Measurements from ENCODE around the gene RHBDF2. TPM values are rescaled to one million over a fixed set of nuclear protein-coding genes. Genes with fewer than 3 reads are reported as not detected.

RHBDF2 gene
- total RNA-seq, 4 donors from 2014 or later = 3.8 to 26.1 (median 8.4) TPM

GRCh38 chr17:76541739-76542454, 40.7 kb upstream of the RHBDF2 start:
- H3K36me3 ChIP-seq = no peaks in the 10 kb centered on the region
- H3K4me1 ChIP-seq = peaks cover 0 to 9% of the 10 kb centered on the region in 2 donors
- H3K27ac ChIP-seq = no peak overlapping the region
- intact Hi-C loops (cut with DNase I; ENCODE audit: low total_unique reads) = no loop called here
- TF ChIP-seq POLR2A (IDR thresholded peaks at IDR 0.05) (no peak), CTCF (IDR thresholded peaks at IDR 0.05) (no peak)
- no peak for DNase-seq
- no peaks in the 10 kb centered on the region for H3K9me3 ChIP-seq
- peaks cover 0 to 8% of the 10 kb centered on the region in 2 donors for H3K27me3 ChIP-seq
- H3K4me3 ChIP-seq = no peak overlapping the region

DNA sequence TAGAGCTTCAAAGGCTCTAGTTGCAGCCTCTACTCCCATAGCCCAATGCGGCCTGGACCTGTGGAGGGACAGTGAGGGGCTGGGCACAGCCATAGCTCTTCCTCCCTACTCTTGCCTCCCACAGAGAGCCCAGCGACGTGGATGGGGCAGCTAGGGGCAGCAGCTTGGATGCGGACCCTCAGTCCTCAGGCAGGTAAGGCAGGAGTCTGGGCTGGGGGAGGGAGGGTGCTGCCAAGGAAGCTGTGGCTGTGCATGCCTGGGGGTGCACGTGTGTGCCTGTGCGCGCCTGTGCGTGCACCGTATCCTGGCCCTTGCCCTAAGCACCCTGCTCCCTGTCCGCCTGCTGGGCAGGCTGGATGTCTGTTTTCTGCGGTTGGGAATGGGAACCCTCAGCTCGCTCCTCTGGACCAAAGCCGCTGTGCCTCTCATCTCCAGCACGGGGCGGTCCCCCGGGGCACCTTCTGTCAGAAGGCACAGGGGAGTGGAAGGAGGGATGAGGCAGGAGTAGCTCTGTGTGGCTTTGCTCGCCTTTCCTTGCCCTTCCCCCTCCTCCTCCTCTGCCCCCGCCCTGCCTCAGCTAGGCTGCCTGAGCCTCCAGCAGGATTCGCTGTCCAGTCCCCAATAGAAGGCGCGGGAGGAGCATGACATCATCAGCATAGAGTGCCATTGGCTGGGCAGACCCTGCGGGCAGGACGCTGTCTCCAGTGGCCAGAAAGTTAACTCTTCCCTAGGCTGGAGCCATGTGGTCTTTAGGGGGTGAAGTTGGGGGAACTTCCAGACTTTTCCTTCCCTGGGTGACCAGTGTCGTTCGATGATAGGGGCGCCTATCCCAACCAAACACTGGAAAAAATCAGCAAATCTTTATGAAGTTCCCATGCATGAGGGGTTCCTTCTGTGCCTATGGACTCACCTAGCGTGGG, 39.4 kb upstream of the RHBDF2 start:
- peak; percentile 92 to 96 for DNase-seq
- Histone ChIP-seq H3K4me1 (peaks cover 0 to 9% of the 10 kb centered on the region in 2 donors), H3K27me3 (peaks cover 0 to 8% of the 10 kb centered on the region in 2 donors), H3K4me3 (peak overlapping the region; percentile 28 to 34), H3K27ac (peak overlapping the region; percentile 33 to 71), H3K36me3 (no peaks in the 10 kb centered on the region), H3K9me3 (no peaks in the 10 kb centered on the region)
- intact Hi-C loops (cut with DNase I; ENCODE audit: low total_unique reads) = no loop called here
- peak in 2 of 4 experiments; percentile 23 to 53 for TF ChIP-seq CTCF (IDR thresholded peaks at IDR 0.05)
- peak; percentile 53 to 58 for TF ChIP-seq POLR2A (IDR thresholded peaks at IDR 0.05)

DNA sequence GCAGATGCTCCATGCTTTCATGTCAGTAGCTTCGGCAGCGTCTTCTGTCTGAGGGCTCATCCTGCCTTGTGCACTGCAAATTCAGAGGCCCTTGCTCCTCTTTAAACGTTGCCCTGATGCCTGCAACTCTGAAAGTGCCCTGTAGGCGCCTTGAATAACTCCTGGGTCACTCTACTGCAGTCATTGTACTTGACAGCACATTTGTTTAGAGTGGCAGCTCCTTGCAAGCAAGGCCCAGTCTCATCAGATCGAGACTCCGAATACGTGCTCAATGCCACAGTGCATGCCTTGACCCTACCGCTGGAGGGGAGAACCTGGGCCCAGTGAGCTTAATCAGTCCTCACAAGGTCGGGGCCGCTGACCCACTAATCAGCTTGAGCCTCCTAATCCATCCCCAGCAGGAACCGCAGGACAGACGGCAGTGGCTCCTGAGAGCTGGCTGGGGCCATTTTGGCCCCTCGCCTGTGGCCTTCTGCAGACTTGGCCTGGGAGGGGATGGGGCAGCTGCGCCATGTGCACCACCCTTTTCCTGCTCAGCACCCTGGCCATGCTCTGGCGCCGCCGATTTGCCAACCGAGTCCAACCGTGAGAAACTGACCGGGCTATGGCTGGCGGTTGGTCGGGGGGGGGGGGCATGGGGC, 38.5 kb upstream of the RHBDF2 start, which contains the start of gene PRCD:
Gene PRCD (plus strand): TSS at position 414 of the 641 bp plus-strand sequence. CDS start 98 bp downstream, at position 512.
- peaks cover 0 to 8% of the 10 kb centered on the region in 2 donors for H3K27me3 ChIP-seq
- H3K36me3 ChIP-seq = no peaks in the 10 kb centered on the region
- H3K27ac ChIP-seq = peak within 1 kb of the TSS; percentile 74 to 83
- peaks cover 0 to 9% of the 10 kb centered on the region in 2 donors for H3K4me1 ChIP-seq
- no peaks in the 10 kb centered on the region for H3K9me3 ChIP-seq
- H3K4me3 ChIP-seq = peak within 1 kb of the TSS; percentile 28 to 34
- no peak for DNase-seq
- intact Hi-C loops (cut with DNase I; ENCODE audit: low total_unique reads) = no loop called here
- TF ChIP-seq POLR2A (IDR thresholded peaks at IDR 0.05) (no peak), CTCF (IDR thresholded peaks at IDR 0.05) (no peak)

GRCh38 chr17:76538941-76539570, 37.8 kb upstream of the RHBDF2 start:
- no peak overlapping the region for H3K4me3 ChIP-seq
- H3K36me3 ChIP-seq = no peaks in the 10 kb centered on the region
- H3K27ac ChIP-seq = peak overlapping the region; percentile 74 to 83
- H3K4me1 ChIP-seq = peaks cover 0 to 9% of the 10 kb centered on the region in 2 donors
- TF ChIP-seq POLR2A (IDR thresholded peaks at IDR 0.05) (no peak), CTCF (IDR thresholded peaks at IDR 0.05) (no peak)
- H3K9me3 ChIP-seq = no peaks in the 10 kb centered on the region
- intact Hi-C loops (cut with DNase I; ENCODE audit: low total_unique reads) = no loop called here
- DNase-seq = no peak
- H3K27me3 ChIP-seq = peaks cover 0 to 8% of the 10 kb centered on the region in 2 donors

Measured in uterus (tissue), 4 donors.